Ishikawa (cell line): ENCODE data around the gene SDHAF2.

ENCODE experiments used
- CREB1 ChIP-seq: IDR thresholded peaks from 2 replicates; pipeline ENCODE4 v1.6.1; 2012; ENCODE audit warnings: low read depth
- EGR1 ChIP-seq: IDR thresholded peaks from 2 replicates; pipeline ENCODE4 v1.6.1; 2012
- EP300 ChIP-seq: IDR thresholded peaks from 2 replicates; pipeline ENCODE4 v1.6.1; 2012; ENCODE audit warnings: borderline replicate concordance
- FOXM1 ChIP-seq: IDR thresholded peaks from 2 replicates; pipeline ENCODE4 v1.6.1; 2012; ENCODE audit warnings: low read depth, borderline replicate concordance
- NFIC ChIP-seq: IDR thresholded peaks from 2 replicates; pipeline ENCODE4 v1.6.1; 2012
- RAD21 ChIP-seq: IDR thresholded peaks from 2 replicates; pipeline ENCODE4 v1.6.1; 2012; ENCODE audit warnings: low read depth
- TAF1 ChIP-seq: IDR thresholded peaks from 2 replicates; pipeline ENCODE4 v1.6.1; 2012; ENCODE audit warnings: low read depth, mild to moderate bottlenecking
- TCF12 ChIP-seq: IDR thresholded peaks from 2 replicates; pipeline ENCODE4 v1.6.1; 2012; ENCODE audit warnings: low read depth
- TEAD4 ChIP-seq: IDR thresholded peaks from 2 replicates; pipeline ENCODE4 v1.6.1; 2012
- YY1 ChIP-seq: IDR thresholded peaks from 2 replicates; pipeline ENCODE4 v1.6.1; 2012; ENCODE audit warnings: low read depth
- TF ChIP-seq, protein P1 (sequence below): IDR thresholded peaks from 2 replicates; pipeline ENCODE4 v1.6.1; 2012; ENCODE audit warnings: low read depth, mild to moderate bottlenecking
- TF ChIP-seq, protein P2 (sequence below): IDR thresholded peaks from 2 replicates; pipeline ENCODE4 v1.6.1; 2012

DNA sequence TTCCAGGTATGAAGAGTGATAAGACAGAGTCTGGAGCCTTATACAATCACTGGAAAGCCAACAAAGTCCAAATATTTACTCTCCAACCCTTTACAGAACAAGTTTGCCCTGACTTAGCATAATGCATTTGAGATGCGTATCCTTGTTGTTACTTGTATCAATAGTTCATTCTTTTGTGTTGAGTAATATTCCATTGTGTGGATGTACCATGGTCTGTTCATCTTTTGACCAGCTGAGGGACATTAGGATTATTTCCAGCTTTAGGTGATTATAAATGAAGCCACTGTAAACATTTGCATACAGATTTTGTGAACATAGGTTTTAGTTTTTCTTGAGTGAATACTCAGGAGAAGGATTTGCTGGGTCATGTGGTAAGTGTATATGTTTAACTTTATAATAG is 9.7 kb downstream of the SDHAF2 start:
- TF ChIP-seq CREB1 = no peak
- no peak for TF ChIP-seq NFIC
- no peak for TF ChIP-seq RAD21
- TF ChIP-seq TCF12 = no peak
- TF ChIP-seq, protein P1, sequence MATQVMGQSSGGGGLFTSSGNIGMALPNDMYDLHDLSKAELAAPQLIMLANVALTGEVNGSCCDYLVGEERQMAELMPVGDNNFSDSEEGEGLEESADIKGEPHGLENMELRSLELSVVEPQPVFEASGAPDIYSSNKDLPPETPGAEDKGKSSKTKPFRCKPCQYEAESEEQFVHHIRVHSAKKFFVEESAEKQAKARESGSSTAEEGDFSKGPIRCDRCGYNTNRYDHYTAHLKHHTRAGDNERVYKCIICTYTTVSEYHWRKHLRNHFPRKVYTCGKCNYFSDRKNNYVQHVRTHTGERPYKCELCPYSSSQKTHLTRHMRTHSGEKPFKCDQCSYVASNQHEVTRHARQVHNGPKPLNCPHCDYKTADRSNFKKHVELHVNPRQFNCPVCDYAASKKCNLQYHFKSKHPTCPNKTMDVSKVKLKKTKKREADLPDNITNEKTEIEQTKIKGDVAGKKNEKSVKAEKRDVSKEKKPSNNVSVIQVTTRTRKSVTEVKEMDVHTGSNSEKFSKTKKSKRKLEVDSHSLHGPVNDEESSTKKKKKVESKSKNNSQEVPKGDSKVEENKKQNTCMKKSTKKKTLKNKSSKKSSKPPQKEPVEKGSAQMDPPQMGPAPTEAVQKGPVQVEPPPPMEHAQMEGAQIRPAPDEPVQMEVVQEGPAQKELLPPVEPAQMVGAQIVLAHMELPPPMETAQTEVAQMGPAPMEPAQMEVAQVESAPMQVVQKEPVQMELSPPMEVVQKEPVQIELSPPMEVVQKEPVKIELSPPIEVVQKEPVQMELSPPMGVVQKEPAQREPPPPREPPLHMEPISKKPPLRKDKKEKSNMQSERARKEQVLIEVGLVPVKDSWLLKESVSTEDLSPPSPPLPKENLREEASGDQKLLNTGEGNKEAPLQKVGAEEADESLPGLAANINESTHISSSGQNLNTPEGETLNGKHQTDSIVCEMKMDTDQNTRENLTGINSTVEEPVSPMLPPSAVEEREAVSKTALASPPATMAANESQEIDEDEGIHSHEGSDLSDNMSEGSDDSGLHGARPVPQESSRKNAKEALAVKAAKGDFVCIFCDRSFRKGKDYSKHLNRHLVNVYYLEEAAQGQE = no peak
- TF ChIP-seq, protein P2, sequence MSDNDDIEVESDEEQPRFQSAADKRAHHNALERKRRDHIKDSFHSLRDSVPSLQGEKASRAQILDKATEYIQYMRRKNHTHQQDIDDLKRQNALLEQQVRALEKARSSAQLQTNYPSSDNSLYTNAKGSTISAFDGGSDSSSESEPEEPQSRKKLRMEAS = no peak
- TF ChIP-seq YY1 = no peak
- TF ChIP-seq EP300 = no peak
- no peak for TF ChIP-seq EGR1
- TF ChIP-seq FOXM1 = no peak
- no peak for TF ChIP-seq TEAD4
- TF ChIP-seq TAF1 = no peak
